Prostate gland (tissue), 2 donors: Measurements from ENCODE around the gene TTC22.

ENCODE experiments used
- CTCF ChIP-seq, 4 experiments: fragments of 200-600 bp in 2 of 4; fragments of 450-650 bp in 2 of 4; sonication (generic) in 2 of 4; IDR thresholded peaks; 1 replicate in 3 of 4; 2 replicates in 1 of 4; pipeline ENCODE4 v1.5.1; 2016 to 2019; ENCODE audit warnings: antibody characterized with exemption in 4 of 4, mild to moderate bottlenecking in 2 of 4, moderate library complexity in 2 of 4
- POLR2AphosphoS5 ChIP-seq: sonication (generic); formaldehyde crosslinking; IDR thresholded peaks from one replicate; pipeline ENCODE4 v1.6.1; 2017; ENCODE audit warnings: antibody characterized with exemption

- TF ChIP-seq CTCF (IDR thresholded peaks at IDR 0.05) = no peak
- no peak for TF ChIP-seq POLR2AphosphoS5
Observed at GRCh38 chr1:54805981-54806381, 4.9 kb upstream of the TTC22 start.
